Thyroid gland (tissue), 4 donors: ENCODE results near the gene POLD2. TPM values are rescaled to one million over a fixed set of nuclear protein-coding genes. Genes with fewer than 3 reads are reported as not detected.

Experiments used
- DNase-seq, 2 donors: peaks; one replicate each; pipeline ENCODE4 v3.0.0-alpha.2; 2019
- H3K27ac ChIP-seq, 3 donors: fragments of 200-600 bp; sonication (generic); 1 replicate in 2 of 3; 2 replicates in 1 of 3; pipeline ENCODE4 v1.5.1; 2016 to 2019; ENCODE audit warnings: mild to moderate bottlenecking in 1 of 3, moderate library complexity in 1 of 3
- H3K27me3 ChIP-seq: fragments of 200-600 bp; sonication (generic); one replicate; pipeline ENCODE4 v1.5.1; 2019
- H3K36me3 ChIP-seq, 2 donors: fragments of 200-600 bp; sonication (generic); one replicate each; pipeline ENCODE4 v1.5.1; 2016 to 2019
- H3K4me1 ChIP-seq, 2 donors: fragments of 200-600 bp; sonication (generic); one replicate each; pipeline ENCODE4 v1.5.1; 2017 to 2019
- H3K4me3 ChIP-seq, 3 donors: fragments of 200-600 bp; sonication (generic); replicated peaks in 1 of 3; 1 replicate in 2 of 3; 2 replicates in 1 of 3; pipeline ENCODE4 v1.5.1; 2016; ENCODE audit warnings: mild to moderate bottlenecking in 1 of 3
- H3K9me3 ChIP-seq: fragments of 200-600 bp; sonication (generic); one replicate; pipeline ENCODE4 v1.5.1; 2017
- CTCF ChIP-seq, 6 experiments: fragments of 200-600 bp in 3 of 6; fragments of 450-650 bp in 3 of 6; sonication (generic) in 3 of 6; IDR thresholded peaks; one replicate each; pipeline ENCODE4 v1.5.1; 2016 to 2019; ENCODE audit warnings: antibody characterized with exemption in 6 of 6, mild to moderate bottlenecking in 2 of 6, inconsistent platforms in 1 of 6, moderate library complexity in 1 of 6
- POLR2A ChIP-seq, 2 donors: fragments of 450-650 bp; IDR thresholded peaks; one replicate each; pipeline ENCODE4 v1.6.1; 2017; ENCODE audit warnings: antibody characterized with exemption in 2 of 2, mild to moderate bottlenecking in 2 of 2, moderate library complexity in 1 of 2
- WGBS, 2 donors: methylation state at CpG; one replicate each; pipeline ENCODE4 v1.1.5; 2017; 5-methylcytosine and 5-hydroxymethylcytosine counted together
- intact Hi-C: fragments of 100-400 bp; cut with DNase I; formaldehyde crosslinking; loops from one replicate; pipeline ENCODE4 v1.15.1; 2023
- total RNA-seq, 4 donors: library from RNA; depleted of rRNA; stranded (reverse); fragments of >200 nt; gene quantifications; one replicate each; pipeline ENCODE4 v1.2.3, GENCODE V29; 2016

The POLD2 gene
- total RNA-seq, 4 donors from 2014 or later = 48.8 to 65.8 (median 55.1) TPM

GRCh38 chr7:44155191-44156185 is 32.1 kb upstream of the POLD2 start:
- Histone ChIP-seq H3K4me3 (no peak overlapping the region), H3K9me3 (no peaks in the 10 kb centered on the region), H3K4me1 (peaks cover 8 to 24% of the 10 kb centered on the region in 2 donors), H3K27ac (no peak overlapping the region), H3K36me3 (no peaks in the 10 kb centered on the region), H3K27me3 (no peaks in the 10 kb centered on the region)
- no peak for TF ChIP-seq CTCF (IDR thresholded peaks at IDR 0.05)
- TF ChIP-seq POLR2A (IDR thresholded peaks at IDR 0.05) = no peak
- intact Hi-C loops = no loop called here
- no peak for DNase-seq
- WGBS, 2 donors = 84 to 88% methylated on average over 6 to 7 of the region's 8 CpGs

GRCh38 chr7:44154703-44155102 is 31.4 kb upstream of the POLD2 start:
- Histone ChIP-seq H3K36me3 (no peaks in the 10 kb centered on the region), H3K4me3 (no peak overlapping the region), H3K27ac (no peak overlapping the region), H3K9me3 (no peaks in the 10 kb centered on the region), H3K27me3 (no peaks in the 10 kb centered on the region), H3K4me1 (peaks cover 4 to 16% of the 10 kb centered on the region in 2 donors)
- TF ChIP-seq CTCF (IDR thresholded peaks at IDR 0.05) (no peak), POLR2A (IDR thresholded peaks at IDR 0.05) (no peak)
- intact Hi-C loops = no loop called here
- no peak for DNase-seq
- 81 to 91% methylated on average over 3 of the region's 3 CpGs for WGBS, 2 donors

- WGBS, 2 donors = 87 to 94% methylated on average over 2 to 3 of the region's 5 CpGs
- Histone ChIP-seq H3K4me1 (peaks cover 0 to 9% of the 10 kb centered on the region in 2 donors), H3K27me3 (no peaks in the 10 kb centered on the region), H3K9me3 (no peaks in the 10 kb centered on the region), H3K36me3 (no peaks in the 10 kb centered on the region), H3K4me3 (no peak overlapping the region), H3K27ac (no peak overlapping the region)
- no peak for DNase-seq
- TF ChIP-seq POLR2A (IDR thresholded peaks at IDR 0.05) = no peak
- TF ChIP-seq CTCF (IDR thresholded peaks at IDR 0.05) = no peak
- intact Hi-C loops = no loop called here
Observed at GRCh38 chr7:44153948-44154335, 30.6 kb upstream of the POLD2 start.

GRCh38 chr7:44152971-44153947 is 29.9 kb upstream of the POLD2 start:
- H3K4me1 ChIP-seq = peaks cover 0 to 2% of the 10 kb centered on the region in 2 donors
- 85 to 86% methylated on average over 13 to 14 of the region's 22 CpGs for WGBS, 2 donors
- TF ChIP-seq POLR2A (IDR thresholded peaks at IDR 0.05) (no peak), CTCF (IDR thresholded peaks at IDR 0.05) (no peak)
- no peak overlapping the region for H3K27ac ChIP-seq
- intact Hi-C loops = no loop called here
- no peaks in the 10 kb centered on the region for H3K27me3 ChIP-seq
- no peaks in the 10 kb centered on the region for H3K36me3 ChIP-seq
- no peak overlapping the region for H3K4me3 ChIP-seq
- no peak for DNase-seq
- no peaks in the 10 kb centered on the region for H3K9me3 ChIP-seq
